Panc1 (cell line): Measurements from ENCODE around the gene ERAL1. TPM values are rescaled to one million over a fixed set of nuclear protein-coding genes. Genes with fewer than 3 reads are reported as not detected.
"Not testable (repeated sequence)": the region's sequence is repeated elsewhere in the genome, so short reads cannot be mapped to it uniquely, and the experiment has no call there.

Experiments used
- ATAC-seq: fragments of 200-7000 bp; cut with Tn5 transposase; 2 replicates; pipeline ENCODE4 v1.9.1; 2020; ENCODE audit warnings: mild to moderate bottlenecking, moderate library complexity
- BruUV-seq: library from RNA; stranded (reverse); fragments of 400-500 nt; replicated peaks from 2 replicates; lab custom pipeline; 2021; lab: Mats Ljungman, UMichigan
- CTCF ChIA-PET: fragments of 300-600 bp; sonication (Branson Sonifier 250); formaldehyde crosslinking; loops from one replicate; lab custom pipeline; 2022; ENCODE audit warnings: antibody characterized with exemption; lab: Charles Lee
- POLR2A ChIA-PET: fragments of 300-600 bp; sonication (Branson Sonifier 250); formaldehyde crosslinking; loops from one replicate; lab custom pipeline; 2022; ENCODE audit warnings: antibody characterized with exemption; lab: Charles Lee
- DNase-seq: peaks from one replicate; pipeline ENCODE4 v3.0.0-alpha.2; 2010; ENCODE audit warnings: low read depth, low spot score
- H3K27ac ChIP-seq: 2 replicates; pipeline ENCODE4 v1.5.1; 2011; ENCODE audit warnings: mild to moderate bottlenecking, low read length, inconsistent platforms
- H3K27me3 ChIP-seq: fragments of 200-500 bp; sonication (Bioruptor generic); 2 replicates; pipeline ENCODE4 v1.6.0; 2014; ENCODE audit warnings: low read length, inconsistent platforms; ENCODE audit not compliant: control insufficient read depth, insufficient read depth
- H3K36me3 ChIP-seq: fragments of 200-500 bp; sonication (Bioruptor generic); 2 replicates; pipeline ENCODE4 v1.5.1; 2014; ENCODE audit warnings: inconsistent platforms, mild to moderate bottlenecking, low read length, moderate library complexity; ENCODE audit not compliant: control insufficient read depth, insufficient read depth
- H3K4me1 ChIP-seq: 2 replicates; pipeline ENCODE4 v1.5.1; 2011; ENCODE audit warnings: inconsistent platforms, mild to moderate bottlenecking, low read length, moderate library complexity; ENCODE audit not compliant: control insufficient read depth, insufficient read depth
- H3K4me3 ChIP-seq, 2 experiments: 2 replicates each; pipeline ENCODE4 v1.5.1; 2011 to 2012; ENCODE audit warnings: low read depth in 2 of 2, low read length in 2 of 2, mild to moderate bottlenecking in 2 of 2, inconsistent platforms in 1 of 2, moderate library complexity in 1 of 2
- H3K9me3 ChIP-seq: fragments of 200-500 bp; sonication (Bioruptor generic); 2 replicates; pipeline ENCODE4 v1.5.1; 2014; ENCODE audit warnings: low read depth, mild to moderate bottlenecking, inconsistent platforms, low read length, moderate library complexity; ENCODE audit not compliant: control insufficient read depth, insufficient read depth
- POLR2AphosphoS5 ChIP-seq: IDR thresholded peaks from 2 replicates; pipeline ENCODE4 v1.6.1; 2012; ENCODE audit warnings: mild to moderate bottlenecking, low read depth, low read length, moderate library complexity
- SIN3A ChIP-seq: IDR thresholded peaks from 2 replicates; pipeline ENCODE4 v1.6.1; 2012; ENCODE audit warnings: low read depth, mild to moderate bottlenecking, low read length, moderate library complexity, borderline replicate concordance; ENCODE audit not compliant: insufficient read depth
- TCF7L2 ChIP-seq: IDR thresholded peaks from 2 replicates; pipeline ENCODE4 v1.6.1; 2011; ENCODE audit warnings: mild to moderate bottlenecking, low read depth, low read length, inconsistent platforms
- in situ Hi-C: cut with HindIII; loops from 2 replicates; pipeline ENCODE4 v1.10.0; 2016; ENCODE audit warnings: low sequenced_read_pairs, low pct_unique_long_range_greater_than_20kb
- intact Hi-C: fragments of 100-400 bp; cut with micrococcal nuclease; formaldehyde crosslinking; loops from one replicate; pipeline ENCODE4 v1.10.0; 2022; ENCODE audit not compliant: unreplicated experiment
- total RNA-seq: library from RNA; stranded (reverse); gene quantifications from one replicate; pipeline ENCODE4 v1.2.1, GENCODE V29; 2021; ENCODE audit not compliant: unreplicated experiment
- TF ChIP-seq, protein P1 (sequence below), 2 experiments: IDR thresholded peaks; 2 replicates each; pipeline ENCODE4 v1.6.1; 2011 to 2012; ENCODE audit warnings: low read depth in 2 of 2, control low read depth in 1 of 2, low read length in 1 of 2, mild to moderate bottlenecking in 1 of 2, moderate library complexity in 1 of 2; ENCODE audit not compliant: insufficient read depth in 1 of 2
- TF ChIP-seq, protein P2 (sequence below): fragments of 450-650 bp; IDR thresholded peaks from 2 replicates; pipeline ENCODE4 v1.5.1; 2017; ENCODE audit warnings: mild to moderate bottlenecking

Gene ERAL1
- total RNA-seq, 1 experiment from 2014 or later = 74.2 TPM

DNA sequence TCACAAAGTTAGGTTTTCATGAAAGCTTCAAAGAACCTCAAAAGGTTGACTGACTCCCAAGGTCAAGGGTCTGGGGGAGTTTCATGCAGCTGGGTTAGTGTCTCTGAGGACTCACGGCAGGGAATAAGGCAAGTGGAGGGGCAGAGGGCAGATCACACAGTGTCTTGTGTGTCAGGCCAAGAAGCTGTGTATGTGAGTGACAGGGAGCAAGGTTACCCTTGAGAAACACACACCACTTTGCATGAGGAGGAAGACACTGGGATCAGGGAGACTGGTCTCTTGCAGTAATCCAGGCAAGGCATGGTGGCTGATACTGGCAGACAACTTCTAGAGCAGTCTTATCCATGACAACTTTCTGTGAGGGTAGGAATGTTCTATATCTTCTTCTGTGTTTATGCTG lies 36.4 kb downstream of the ERAL1 start:
- CTCF ChIA-PET = interaction anchor here (1.1 kb wide), 1 partner anchor 127 kb away, joined by 3 read pairs; no protein-coding TSS in a partner anchor
- POLR2A ChIA-PET = no interaction called here

DNA sequence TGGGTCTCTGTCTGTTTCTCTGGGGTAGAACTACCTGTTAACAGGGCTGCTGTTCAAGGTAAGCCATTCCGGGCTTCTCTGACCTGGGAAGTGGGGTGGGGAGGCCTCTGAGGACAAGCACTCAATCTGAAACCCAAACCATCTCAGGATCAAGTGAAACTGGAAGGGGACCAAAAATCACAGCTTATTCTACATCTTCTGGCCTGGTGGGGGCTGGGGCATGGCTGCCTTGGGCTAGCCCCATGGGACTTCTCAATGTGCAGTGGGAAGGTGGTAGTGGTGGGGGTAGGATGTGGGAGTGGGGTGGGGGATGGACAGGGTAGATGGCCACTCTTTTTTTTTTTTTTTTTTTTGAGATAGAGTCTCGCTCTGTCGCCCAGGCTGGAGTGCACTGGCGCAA lies 37.2 kb downstream of the ERAL1 start:
- Histone ChIP-seq H3K27me3 (no peaks in the 10 kb centered on the region), H3K27ac (no peak overlapping the region), H3K36me3 (no peaks in the 10 kb centered on the region; the same call in 1 of the 2 replicates), H3K4me1 (peaks cover 8% of the 10 kb centered on the region), H3K4me3 (no peak overlapping the region), H3K9me3 (no peaks in the 10 kb centered on the region)
- TF ChIP-seq, protein P1, sequence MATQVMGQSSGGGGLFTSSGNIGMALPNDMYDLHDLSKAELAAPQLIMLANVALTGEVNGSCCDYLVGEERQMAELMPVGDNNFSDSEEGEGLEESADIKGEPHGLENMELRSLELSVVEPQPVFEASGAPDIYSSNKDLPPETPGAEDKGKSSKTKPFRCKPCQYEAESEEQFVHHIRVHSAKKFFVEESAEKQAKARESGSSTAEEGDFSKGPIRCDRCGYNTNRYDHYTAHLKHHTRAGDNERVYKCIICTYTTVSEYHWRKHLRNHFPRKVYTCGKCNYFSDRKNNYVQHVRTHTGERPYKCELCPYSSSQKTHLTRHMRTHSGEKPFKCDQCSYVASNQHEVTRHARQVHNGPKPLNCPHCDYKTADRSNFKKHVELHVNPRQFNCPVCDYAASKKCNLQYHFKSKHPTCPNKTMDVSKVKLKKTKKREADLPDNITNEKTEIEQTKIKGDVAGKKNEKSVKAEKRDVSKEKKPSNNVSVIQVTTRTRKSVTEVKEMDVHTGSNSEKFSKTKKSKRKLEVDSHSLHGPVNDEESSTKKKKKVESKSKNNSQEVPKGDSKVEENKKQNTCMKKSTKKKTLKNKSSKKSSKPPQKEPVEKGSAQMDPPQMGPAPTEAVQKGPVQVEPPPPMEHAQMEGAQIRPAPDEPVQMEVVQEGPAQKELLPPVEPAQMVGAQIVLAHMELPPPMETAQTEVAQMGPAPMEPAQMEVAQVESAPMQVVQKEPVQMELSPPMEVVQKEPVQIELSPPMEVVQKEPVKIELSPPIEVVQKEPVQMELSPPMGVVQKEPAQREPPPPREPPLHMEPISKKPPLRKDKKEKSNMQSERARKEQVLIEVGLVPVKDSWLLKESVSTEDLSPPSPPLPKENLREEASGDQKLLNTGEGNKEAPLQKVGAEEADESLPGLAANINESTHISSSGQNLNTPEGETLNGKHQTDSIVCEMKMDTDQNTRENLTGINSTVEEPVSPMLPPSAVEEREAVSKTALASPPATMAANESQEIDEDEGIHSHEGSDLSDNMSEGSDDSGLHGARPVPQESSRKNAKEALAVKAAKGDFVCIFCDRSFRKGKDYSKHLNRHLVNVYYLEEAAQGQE (IDR thresholded peaks at IDR 0.05; ENCODE audit: insufficient read depth in 1 of 2, low read depth in 2 of 2, low read length in 1 of 2) = no peak
- TF ChIP-seq, protein P2, sequence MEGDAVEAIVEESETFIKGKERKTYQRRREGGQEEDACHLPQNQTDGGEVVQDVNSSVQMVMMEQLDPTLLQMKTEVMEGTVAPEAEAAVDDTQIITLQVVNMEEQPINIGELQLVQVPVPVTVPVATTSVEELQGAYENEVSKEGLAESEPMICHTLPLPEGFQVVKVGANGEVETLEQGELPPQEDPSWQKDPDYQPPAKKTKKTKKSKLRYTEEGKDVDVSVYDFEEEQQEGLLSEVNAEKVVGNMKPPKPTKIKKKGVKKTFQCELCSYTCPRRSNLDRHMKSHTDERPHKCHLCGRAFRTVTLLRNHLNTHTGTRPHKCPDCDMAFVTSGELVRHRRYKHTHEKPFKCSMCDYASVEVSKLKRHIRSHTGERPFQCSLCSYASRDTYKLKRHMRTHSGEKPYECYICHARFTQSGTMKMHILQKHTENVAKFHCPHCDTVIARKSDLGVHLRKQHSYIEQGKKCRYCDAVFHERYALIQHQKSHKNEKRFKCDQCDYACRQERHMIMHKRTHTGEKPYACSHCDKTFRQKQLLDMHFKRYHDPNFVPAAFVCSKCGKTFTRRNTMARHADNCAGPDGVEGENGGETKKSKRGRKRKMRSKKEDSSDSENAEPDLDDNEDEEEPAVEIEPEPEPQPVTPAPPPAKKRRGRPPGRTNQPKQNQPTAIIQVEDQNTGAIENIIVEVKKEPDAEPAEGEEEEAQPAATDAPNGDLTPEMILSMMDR = no peak
- TF ChIP-seq TCF7L2 = no peak
- no peak for TF ChIP-seq POLR2AphosphoS5
- no peak for TF ChIP-seq SIN3A
- BruUV-seq = no TSS peak
- intact Hi-C loops = no loop called here
- ATAC-seq = no peak
- ChIA-PET POLR2A (no interaction called here), CTCF (interaction anchor here (0.9 kb wide), 1 partner anchor 62 kb away, joined by 6 read pairs; no protein-coding TSS in a partner anchor)
- DNase-seq = no peak
- in situ Hi-C loops = no loop called here

More for the DNA sequence above, 36.4 kb downstream of the ERAL1 start:
- Histone ChIP-seq H3K4me3 (no peak overlapping the region), H3K36me3 (no peaks in the 10 kb centered on the region), H3K27me3 (no peaks in the 10 kb centered on the region), H3K9me3 (no peaks in the 10 kb centered on the region), H3K27ac (no peak overlapping the region), H3K4me1 (peaks cover 3% of the 10 kb centered on the region)
- no TSS peak for BruUV-seq
- TF ChIP-seq POLR2AphosphoS5 = no peak
- TF ChIP-seq TCF7L2 = no peak
- TF ChIP-seq SIN3A = no peak
- TF ChIP-seq, protein P1 (IDR thresholded peaks at IDR 0.05; ENCODE audit: insufficient read depth in 1 of 2, low read depth in 2 of 2, low read length in 1 of 2) = no peak
- TF ChIP-seq, protein P2 = no peak
- no peak; the same call in 1 of the 2 replicates for ATAC-seq
- DNase-seq = no peak
- in situ Hi-C loops (no loop called here), intact Hi-C loops (no loop called here)

DNA sequence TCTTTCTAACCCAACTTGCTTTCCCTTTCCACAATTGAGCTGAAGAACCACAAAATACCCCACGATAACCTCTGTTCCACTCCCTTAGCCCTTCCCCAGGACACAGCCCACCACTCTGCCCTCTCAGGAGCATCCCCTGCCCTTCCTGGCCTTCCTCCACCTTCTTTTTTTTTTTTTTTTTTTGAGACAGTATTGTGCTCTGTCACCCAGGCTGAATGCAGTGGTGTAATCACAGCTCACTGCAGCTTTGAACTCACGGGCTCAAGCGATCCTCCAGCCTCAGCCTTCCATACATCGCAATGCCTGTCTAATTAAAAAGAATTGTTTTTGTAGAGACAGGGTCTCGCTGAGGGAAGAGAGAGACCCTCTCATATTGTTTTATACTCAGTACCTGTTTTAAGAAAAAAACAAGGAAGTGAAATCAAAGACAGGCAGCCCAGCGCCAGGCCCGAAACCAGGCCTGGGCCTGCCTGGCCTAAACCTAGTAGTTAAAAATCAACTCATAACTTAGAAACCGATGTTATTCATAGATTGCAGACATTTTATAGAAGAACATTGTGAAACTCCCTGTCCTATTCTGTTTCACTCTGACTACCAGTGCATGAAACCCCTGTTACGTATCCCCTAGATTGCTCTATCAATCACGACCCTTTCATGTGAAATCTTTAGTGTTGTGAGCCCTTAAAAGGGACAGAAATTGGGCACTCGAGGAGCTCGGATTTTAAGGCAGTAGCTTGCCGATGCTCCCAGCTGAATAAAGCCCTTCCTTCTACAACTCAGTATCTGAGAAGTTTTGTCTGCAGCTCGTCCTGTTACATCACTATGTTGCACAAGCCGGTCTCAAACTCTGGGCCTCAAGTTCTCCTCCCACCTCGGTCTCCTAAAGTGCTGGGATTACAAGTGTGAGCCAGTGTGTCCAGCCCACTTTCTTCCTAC lies 38.7 kb downstream of the ERAL1 start:
- H3K9me3 ChIP-seq, POLR2A ChIA-PET, intact Hi-C loops, H3K27me3 ChIP-seq, ATAC-seq, in situ Hi-C loops, H3K36me3 ChIP-seq, H3K4me3 ChIP-seq, H3K27ac ChIP-seq, DNase-seq, BruUV-seq: not testable (repeated sequence)
- peaks cover 15% of the 10 kb centered on the region for H3K4me1 ChIP-seq
- CTCF ChIA-PET = interaction anchor here (0.7 to 1.3 kb wide), 3 partner anchors 13 to 144 kb away, joined by 4 to 7 read pairs (median 5); no protein-coding TSS in a partner anchor
